HG03378 (cell line): ENCODE measurements around the gene QPRT.
"Not testable (repeated sequence)": the region's sequence is repeated elsewhere in the genome, so short reads cannot be mapped to it uniquely, and the experiment has no call there.

ENCODE experiments used
- ATAC-seq: cut with Tn5 transposase; IDR thresholded peaks from one replicate; pipeline ENCODE4 v1.9.1; 2021; ENCODE audit warnings: mild to moderate bottlenecking, moderate library complexity; ENCODE audit not compliant: unreplicated experiment

The QPRT gene

DNA sequence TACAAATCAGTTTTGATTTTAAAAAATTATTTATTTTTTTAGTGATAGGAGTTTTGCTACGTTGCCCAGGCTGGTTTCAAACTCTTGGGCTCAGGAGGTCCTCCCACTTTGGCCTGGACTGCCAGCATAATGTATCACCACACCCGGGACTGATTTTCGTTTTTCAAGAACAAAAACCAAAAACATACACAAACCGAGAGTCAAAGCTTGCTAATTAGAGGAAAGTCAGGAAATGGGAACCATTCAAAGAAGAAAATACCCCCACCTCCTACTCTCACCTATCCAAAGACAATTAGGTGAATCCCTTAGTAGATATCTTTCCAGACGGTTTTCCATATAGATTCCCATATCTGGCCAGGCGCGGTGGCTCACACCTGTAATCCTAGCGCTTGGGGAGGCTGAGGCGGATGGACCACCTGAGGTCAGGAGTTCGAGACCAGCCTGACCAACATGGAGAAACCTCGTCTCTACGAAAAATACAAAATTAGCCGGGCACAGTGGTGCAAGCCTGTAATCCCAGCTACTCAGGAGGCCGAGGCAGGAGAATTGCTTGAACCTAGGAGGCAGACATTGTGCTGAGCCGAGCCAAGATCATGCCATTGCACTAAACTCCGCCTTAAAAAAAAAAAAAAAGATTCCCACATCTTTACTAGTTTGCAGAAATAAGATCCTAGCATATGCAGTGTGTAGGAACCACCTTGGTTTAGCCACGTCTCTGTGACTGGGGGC, 16.8 kb upstream of the QPRT start:
- no peak for ATAC-seq

DNA sequence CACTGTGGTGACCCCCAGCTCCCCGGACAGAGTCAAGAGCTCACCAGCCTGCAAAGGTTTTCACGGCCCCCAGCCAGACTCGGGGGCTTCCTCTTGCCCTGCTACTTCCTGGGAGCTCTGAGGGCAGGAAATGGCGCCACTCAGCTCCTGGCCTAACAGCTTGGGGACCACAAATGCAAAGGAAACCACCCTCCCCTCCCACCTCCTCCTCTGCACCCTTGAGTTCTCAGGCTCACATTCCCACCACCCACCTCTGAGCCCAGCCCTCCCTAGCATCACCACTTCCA, 16.3 kb upstream of the QPRT start:
- ATAC-seq, result no peak

DNA sequence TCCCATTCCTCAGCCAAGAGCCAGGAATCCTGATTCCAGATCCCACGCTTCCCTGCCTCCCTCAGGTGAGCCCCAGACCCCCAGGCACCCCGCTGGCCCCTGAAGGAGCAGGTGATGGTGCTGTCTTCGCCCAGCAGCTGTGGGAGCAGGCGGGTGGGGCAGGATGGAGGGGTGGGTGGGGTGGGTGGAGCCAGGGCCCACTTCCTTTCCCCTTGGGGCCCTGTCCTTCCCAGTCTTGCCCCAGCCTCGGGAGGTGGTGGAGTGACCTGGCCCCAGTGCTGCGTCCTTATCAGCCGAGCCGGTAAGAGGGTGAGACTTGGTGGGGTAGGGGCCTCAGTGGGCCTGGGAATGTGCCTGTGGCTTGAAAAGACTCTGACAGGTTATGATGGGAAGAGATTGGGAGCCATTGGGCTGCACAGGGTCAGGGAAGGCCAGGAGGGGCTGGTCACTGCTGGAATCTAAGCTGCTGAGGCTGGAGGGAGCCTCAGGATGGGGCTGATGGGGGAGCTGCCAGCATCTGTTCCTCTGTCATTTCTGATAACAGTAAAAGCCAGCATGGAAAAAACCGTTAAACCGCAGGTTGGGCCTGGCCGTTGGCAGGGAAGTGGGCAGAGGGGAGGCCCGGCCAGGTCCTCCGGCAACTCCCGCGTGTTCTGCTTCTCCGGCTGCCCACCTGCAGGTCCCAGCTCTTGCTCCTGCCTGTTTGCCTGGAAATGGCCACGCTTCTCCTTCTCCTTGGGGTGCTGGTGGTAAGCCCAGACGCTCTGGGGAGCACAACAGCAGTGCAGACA, 15.8 kb upstream of the QPRT start, which contains the start of gene SPN:
TSS of gene SPN (plus strand) at position 232 of the 791 bp plus-strand sequence. CDS start at position 714, 482 bp downstream.
- no peak for ATAC-seq

DNA sequence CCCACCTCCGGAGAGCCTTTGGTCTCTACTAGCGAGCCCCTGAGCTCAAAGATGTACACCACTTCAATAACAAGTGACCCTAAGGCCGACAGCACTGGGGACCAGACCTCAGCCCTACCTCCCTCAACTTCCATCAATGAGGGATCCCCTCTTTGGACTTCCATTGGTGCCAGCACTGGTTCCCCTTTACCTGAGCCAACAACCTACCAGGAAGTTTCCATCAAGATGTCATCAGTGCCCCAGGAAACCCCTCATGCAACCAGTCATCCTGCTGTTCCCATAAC, 15.2 kb upstream of the QPRT start:
- ATAC-seq, result no peak

DNA sequence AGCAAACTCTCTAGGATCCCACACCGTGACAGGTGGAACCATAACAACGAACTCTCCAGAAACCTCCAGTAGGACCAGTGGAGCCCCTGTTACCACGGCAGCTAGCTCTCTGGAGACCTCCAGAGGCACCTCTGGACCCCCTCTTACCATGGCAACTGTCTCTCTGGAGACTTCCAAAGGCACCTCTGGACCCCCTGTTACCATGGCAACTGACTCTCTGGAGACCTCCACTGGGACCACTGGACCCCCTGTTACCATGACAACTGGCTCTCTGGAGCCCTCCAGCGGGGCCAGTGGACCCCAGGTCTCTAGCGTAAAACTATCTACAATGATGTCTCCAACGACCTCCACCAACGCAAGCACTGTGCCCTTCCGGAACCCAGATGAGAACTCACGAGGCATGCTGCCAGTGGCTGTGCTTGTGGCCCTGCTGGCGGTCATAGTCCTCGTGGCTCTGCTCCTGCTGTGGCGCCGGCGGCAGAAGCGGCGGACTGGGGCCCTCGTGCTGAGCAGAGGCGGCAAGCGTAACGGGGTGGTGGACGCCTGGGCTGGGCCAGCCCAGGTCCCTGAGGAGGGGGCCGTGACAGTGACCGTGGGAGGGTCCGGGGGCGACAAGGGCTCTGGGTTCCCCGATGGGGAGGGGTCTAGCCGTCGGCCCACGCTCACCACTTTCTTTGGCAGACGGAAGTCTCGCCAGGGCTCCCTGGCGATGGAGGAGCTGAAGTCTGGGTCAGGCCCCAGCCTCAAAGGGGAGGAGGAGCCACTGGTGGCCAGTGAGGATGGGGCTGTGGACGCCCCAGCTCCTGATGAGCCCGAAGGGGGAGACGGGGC, 14.7 kb upstream of the QPRT start:
- ATAC-seq, result no peak

DNA sequence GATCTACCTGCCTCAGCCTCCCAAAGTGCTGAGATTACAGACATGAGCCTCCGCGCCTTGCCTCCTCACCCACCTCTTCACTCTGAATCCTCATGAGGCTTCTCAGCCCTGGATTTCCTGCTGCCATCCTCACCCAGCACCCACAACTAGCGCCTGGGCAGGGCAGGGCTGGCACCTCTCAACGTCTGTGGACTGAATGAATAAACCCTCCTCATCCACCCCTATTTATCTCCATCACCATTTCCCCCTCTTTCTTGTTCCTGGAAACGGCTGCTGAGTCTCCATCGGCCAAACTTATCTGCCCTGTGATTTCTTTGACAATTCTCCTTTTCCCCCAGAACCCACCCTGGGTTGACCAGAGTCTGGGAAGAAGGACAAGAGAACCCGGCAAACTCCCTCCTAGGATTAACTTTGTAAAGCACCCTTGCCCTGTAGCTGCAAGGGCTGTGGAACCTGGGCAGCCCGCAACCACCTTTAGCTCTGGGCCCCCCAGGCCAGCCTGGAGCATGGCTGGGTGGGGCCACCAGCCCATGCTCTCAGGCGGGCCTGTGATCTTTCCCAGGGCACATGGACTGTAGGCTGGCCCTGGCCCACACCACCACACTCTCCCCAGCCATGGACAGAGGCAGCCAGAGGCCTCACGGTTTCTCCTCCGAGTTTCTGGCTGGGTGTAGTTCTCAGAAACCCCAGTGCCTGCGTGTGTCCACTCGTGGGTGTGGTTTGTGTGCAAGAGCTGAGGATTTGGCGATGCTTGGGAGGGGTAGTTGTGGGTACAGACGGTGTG, 13.5 kb upstream of the QPRT start:
- no peak for ATAC-seq

DNA sequence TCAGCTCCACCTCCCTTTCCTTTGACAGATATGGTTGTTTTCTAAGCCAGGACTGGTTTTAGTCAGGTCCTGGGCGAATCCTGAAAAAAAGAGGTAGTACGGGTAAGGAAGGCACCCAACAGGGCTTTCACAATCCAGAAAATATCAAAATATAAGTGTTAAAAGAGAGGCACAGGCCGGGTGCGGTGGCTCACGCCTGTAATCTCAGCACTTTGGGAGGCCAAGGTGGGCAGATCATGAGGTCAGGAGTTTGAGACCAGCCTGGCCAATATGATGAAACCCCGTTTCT, 11.7 kb upstream of the QPRT start:
- not testable (repeated sequence) for ATAC-seq

DNA sequence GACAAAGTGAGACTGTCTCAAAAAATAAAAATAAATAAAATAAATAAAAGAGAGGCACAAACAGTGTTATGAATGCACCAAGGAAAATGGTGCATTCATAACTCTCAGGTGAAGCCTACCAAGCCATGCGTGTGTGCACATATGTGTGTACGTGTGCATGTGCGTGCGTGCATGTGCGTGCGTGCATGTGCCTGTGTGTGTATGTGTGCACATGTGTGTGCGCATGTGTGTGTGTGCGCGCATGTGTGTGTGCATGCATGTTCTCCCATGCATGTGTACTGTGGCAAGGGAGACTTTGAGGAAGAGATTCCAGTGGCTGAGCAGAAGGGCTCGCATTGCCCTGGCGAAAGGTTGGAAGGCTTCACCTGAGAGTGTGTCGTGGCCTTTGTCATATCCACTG, 11.2 kb upstream of the QPRT start:
- no peak for ATAC-seq

DNA sequence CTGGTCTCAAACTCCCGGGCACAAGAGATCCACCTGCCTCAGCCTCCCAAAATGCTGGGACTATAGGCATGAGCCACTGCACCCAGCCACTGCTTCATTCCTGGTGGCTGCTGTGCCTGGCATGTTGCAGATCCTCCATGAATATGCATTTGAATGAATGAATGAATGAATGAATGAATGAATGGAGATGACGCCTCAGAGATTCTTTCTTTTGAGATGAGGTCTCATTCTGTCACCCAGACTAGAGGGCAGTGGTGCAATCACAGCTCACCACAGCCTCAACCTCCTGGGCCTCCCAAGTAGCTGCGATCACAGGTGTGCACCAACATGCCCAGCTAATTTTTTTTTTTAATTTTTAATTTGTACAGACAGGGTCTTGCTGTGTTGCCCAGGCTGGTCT, 10.7 kb upstream of the QPRT start:
- ATAC-seq, result no peak

DNA sequence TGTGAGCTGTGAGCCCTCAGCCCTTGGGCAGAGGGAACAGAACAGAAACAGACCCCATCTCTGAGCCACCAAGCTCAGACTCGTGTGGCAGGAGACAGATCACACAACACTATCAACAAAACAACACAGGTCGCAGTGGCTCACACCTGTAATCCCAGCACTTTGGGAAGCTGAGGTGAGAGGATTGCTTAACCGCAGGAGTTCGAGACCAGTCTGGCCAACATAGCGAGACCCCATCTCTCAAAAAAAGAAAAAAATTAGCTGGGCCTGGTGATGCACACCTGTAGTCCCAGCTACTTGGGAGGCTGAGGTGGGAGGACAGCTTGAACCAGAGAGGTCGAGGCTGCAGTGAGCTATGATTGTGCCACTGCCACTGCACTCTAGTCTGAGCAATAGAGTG, 5.5 kb upstream of the QPRT start:
- ATAC-seq, result no peak

DNA sequence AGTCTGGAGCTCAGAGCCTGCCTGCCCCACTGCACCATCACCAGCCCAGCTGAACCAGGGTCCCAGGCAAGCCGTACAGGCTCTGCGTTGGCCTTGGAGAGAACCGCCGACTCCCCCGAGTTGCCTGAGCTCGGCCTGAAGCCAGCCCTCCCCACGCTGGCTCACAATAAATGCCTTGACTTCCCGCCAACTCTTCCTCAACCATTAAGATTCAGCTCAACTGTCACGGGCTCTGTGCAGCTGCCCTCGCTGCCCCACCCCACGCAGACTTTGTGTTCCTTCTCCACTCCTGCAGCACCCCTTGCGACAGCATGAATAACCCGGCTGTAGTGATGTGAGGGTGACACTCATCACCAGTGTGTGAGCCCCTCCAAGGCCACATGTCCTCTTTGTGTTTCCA, 4.8 kb upstream of the QPRT start:
- no peak for ATAC-seq

DNA sequence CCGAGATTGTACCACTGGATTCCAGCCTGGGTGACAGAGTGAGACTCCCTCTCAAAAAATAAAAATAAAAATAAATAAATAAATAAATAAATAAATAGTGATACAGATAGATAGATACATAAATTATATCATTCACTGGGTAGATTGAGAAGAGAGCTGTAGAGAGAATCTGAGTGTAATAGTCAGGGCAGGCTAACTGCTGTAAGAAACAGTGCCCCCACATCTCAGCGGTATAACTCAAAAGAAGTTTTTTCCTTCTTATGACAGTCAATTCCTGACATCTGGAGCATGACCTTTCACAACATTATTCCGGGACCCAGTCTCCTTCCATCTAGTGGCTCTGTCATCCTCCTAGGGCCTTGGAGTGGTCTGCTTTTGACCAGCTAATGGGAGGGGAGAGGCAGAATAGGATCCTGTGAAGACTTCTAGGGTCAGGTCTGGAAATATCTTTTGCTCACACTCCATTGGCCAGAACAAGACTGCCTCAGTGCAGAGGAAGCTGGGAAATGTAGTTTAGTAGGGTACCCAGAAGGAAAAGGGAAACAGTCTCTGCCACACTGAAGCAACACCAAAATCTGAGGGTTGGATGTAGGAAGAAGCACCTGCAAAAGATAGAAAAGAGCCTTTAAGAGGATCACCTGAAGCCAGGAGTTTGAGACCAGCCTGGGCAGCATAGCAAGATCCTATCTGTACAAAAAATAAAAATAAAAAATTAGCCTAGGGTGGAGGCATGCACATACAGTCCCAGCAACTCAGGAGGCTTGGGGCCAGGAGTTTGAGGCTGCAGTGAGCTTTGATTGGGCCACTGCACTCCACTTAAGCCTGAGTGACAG, 3.0 kb upstream of the QPRT start:
- no peak for ATAC-seq

DNA sequence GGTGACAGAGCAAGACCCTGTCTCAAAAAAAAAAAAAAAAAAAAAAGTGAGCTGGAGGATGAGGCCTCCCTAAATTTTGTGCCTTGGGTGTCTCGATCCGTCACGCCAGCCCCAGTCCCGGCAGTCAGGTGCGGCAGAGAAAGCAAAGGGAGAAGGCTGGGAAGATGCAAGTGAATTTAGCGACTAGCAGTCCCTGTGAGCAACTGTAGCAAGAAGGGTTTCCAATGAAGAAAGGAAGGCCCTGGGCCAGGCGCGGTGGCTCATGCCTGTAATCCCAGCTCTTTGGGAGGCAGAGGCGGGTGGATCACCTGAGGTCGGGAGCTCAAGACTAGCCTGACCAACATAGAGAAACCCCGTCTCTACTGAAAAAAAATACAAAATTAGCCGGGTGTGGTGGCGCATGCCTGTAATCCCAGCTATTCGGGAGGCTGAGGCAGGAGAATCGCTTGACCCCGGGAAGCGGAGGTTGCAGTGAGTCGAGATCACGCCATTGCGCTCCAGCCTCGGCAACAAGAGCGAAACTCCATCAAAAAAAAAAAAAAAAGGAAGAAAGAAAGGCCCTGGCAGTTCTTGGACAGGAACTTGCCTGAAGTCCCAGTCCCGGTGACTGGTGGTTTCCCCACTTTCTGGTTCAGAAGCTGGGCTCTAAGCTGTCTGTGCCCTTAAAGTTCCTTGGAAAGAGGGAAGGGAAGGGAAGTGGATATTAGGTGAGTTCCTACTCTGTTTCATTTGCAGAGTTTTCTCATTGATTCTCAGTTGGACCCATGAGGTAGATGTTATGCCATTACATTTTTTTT, 1.8 kb upstream of the QPRT start:
- ATAC-seq, result no peak

DNA sequence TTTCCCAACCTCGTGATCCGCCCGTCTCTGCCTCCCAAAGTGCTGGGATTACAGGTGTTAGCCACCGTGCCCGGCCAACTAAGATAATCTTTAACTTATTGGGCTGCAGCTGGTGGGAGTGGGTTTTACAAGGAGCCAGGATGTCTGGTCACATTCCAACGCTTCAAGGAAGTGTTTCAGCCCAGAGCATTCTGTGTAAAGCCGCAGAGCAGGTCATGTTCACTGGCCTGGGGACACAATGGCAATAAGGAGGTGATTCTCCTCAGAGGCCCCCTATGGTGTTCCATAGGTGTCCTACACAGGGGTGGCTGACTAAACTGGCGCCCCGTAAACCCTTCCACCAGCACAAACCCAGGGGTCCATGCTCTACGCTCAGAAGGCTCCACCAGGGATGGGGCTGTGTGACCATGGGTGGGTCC, 1.2 kb downstream of the QPRT start:
- ATAC-seq, result no peak

DNA sequence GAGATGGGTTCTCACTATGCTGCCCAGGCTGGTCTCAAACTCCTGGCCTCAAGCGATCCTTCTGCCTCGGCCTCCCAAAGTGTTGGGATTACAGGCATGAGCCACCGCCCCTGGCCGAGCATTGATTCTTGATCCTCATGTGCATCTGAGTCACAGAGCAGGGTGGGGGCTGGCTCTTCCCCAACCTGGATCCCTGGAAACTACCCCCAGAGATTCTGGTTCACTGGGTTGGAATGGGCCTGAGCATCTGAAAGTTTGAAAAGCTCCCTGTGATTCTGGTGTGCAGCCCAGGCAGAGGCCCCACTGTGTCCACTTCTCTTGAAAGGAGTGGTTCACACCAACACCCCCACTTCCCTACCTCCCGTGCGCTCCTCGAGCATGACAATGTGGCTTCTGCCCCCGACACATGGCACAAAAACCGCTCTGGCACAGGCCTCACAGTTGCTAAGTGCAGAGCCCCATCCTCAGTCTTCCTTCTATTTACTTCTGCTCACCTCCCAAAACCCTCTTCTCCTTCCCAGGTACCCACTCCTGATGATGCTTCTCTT, 4.6 kb downstream of the QPRT start:
- no peak for ATAC-seq

DNA sequence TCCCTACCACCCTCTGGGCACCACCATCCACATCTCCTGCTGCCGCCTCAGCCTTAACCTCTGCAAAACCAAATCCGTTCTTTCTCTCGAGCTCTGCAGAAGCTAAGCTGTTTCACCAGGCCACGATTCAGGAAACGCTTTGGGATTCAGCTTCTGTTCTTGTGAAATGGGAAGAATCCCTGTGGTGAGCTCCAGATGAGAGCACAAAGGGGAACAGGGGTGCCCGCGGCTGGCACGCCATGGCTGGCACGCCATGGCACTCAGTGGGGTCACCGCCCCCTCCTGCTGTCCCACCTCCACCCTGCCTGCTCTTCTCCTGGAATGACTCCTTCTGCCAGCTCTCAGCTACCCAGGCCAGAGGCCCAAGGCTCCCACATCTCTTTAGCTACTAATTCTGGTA, 5.7 kb downstream of the QPRT start:
- no peak for ATAC-seq

DNA sequence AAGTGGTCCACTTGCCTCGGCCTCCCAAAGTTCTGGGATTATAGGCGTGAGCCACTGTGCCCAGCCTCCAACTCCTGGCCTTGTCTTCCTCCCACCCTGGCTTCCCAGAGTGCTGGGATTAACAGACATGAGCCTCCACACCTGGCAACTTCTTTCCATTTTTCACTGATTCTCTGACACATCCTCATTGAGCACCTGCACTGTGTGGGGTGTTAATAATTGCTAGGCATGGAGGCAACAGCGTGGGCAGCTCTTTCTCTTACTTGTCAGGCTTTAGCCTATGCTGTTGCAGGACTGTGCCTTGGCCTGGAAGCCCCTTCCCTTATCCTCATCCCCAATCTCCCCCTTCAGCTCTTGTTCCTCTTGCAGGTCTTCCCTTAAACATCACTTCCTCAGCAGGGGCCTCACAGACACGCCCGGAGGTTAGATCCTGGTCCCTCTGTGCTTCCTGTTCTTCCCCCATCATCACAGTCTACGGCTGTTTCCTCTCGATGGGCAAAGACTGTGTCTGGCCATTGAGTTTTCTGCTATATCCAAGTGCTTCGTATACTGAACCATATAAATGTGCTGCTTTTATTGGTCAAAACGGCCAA, 7.9 kb downstream of the QPRT start:
- ATAC-seq, result no peak

DNA sequence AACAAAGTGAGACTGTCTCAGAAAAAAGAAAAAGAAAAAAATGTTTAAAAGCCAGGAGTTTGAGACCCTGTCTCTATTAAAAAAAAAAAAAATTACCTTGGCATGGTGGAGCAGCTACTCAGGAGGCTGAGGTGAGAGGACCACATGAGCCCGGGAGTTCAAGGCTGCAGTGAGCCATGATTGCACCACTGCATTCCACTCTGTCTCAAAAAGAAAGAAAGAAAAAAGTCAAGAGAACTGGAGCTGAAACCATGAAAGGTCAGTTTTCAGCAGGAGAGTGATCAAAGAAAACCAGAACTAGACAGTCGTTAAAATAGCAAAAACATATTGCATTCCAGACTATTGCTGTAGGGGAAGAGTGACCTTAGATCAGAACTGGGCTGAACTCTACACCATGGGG, 8.8 kb downstream of the QPRT start:
- no peak for ATAC-seq

DNA sequence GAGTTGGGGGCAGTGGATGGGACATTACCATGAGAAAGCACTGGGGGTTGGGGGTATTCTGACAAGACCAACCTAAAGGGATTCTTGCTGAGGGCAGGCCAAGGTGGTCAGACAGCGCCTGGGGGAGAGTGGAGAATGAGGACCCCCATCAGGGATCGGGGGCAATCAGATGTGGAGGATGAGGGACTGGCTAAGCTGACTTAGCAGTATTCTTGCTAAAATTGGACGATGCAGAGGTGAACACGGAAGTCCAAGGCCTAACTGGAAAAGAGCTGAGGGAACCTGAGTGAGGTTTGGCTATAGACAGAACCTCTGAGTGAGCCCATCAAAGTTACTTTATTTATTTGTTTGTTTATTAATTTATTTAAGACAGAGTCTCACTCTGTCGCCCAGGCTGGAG, 9.2 kb downstream of the QPRT start:
- no peak for ATAC-seq
